GM21526 (cell line): ENCODE data around the gene CPD.
"Not testable (repeated sequence)": the region's sequence is repeated elsewhere in the genome, so short reads cannot be mapped to it uniquely, and the experiment has no call there.

ENCODE experiments used
- ATAC-seq: cut with Tn5 transposase; IDR thresholded peaks from one replicate; pipeline ENCODE4 v1.9.1; 2021; ENCODE audit warnings: moderate library complexity; ENCODE audit not compliant: unreplicated experiment, low FRiP score

CPD gene

DNA sequence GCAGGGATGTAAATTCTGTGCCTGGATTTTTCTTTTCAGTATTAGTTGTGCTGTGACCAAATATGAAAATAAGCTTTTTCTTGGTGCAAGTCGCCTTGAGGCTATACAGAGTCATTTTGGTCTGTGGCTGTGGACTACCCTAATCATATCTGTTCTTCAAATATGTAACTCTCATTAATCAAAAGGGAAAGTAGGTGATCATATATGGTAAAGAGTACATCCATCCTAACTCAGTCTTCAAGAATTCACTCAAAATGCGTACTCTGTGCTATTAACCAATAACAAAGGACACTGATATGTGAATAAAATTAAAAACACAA, 2.6 kb downstream of the CPD start:
- ATAC-seq: no peak

DNA sequence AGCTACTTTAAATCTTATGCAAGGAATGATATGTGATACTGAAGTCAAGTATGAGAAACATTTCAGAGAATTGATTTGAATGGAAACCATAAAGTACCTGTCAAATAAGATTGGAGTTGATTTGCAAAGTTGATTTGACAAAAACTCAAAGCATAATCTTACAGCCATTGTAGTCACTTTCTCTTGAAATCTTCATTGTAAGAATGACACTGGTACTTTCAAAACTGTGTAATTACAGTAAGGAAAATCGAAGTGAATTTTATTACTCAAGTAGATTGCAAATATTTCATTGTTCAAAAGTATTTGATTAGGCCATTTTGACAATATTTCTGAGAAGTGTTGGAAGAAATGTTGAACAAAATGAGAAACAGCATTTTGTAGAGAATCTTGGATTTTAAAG, 3.6 kb downstream of the CPD start:
- ATAC-seq: no peak

DNA sequence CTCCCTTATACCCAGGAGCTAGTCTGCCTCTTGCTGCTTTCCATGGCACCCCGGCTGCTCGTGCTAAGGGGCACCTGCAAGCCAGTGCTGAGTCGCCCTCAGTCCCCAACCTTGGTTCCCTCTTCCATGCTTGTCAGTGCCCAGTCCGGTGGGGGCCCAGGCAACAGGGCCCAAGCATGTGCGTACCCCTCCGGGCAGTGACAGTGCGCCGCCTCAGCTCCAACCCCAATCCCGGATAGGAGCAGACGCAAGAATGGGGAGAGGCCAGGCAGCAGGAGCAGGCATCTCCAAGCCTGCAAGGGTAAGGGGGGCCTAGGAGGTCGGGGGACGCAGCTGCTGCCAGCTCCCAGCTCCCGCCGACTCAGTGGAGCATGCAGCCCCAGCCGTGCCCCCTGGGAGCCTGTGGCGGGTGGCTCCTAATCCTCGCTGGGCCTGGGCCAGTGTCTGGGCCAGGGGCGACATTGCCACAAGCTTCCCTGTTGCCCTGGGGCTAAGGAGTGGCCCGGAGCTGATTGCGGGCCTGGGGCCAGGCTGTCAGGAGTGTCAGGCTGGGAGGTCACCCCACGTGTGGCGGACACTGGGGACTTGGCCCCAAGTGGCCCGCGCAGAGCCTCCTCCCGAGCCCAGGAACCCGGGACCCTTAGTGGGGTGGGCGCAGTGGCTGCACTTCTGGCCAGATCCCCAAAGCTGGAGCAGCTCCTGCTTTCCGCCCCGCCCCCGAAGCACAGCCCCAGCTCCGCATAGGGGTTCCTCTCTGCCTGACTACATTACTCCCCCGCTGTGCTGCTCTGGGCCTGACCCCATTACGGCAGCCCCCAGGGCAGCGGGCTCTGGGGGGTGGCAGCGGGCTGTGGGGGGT, 9.8 kb downstream of the CPD start:
- no peak for ATAC-seq

DNA sequence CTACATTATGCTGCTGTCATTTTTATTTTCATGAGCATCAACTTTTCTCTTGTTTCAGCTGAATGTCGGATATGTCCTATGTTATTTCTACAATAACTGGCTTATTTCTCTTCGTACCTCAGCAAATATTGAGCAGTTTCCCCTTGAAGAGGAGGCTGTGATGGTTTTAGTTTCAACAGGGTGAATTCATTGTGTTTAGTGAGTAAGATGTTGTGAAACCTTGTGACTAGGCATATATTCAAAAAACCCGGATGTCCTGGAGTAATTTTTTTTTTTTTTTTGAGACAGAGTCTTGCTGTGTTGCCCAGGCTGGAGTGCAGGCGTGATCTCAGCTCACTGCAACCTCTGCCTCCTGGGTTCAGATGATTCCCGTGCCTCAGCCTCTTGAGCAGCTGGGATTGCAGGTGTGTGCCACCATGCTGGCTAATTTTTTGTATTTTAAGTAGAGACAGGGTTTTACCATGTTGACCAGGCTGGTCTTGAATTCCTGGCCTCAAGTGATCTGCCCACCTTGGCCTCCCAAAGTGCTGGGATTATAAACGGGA, 11.1 kb downstream of the CPD start:
- no peak for ATAC-seq

DNA sequence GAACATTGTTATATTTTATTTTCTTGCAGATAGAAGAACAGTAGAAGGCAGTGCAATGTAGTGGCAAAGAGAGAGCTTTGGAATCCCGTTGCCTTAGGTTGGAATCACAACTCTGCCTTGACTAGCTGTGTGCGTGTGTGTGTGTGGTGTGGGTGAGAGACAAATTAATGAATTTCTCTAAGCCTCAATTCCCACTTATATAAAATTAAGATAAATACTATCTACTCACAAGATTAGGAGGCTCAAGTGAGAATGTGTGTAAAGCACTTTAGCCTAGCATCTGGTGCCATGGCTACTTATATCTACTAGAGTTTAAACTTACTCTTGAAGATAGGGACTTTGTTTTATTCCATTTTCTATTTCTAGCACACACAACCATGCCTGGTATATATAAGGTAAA, 12.8 kb downstream of the CPD start:
- ATAC-seq: no peak

DNA sequence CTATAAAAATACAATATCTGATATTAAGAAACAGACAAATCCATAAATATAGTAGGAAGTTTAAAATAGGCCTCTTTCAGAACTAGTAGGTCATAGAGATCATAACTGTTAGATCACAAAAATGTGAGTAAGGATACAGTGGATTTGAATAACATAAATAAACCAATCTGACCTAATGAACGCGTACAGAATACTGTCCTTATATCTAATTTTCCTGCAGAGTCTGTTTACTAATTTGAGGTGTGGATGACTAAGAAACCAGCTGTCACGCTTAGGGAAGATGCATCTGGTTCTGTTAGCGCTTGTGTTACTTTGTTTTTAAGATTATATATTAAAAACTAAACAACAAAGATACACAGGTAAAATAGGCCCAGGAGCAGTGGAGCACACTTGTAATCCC, 14.8 kb downstream of the CPD start:
- no peak for ATAC-seq

DNA sequence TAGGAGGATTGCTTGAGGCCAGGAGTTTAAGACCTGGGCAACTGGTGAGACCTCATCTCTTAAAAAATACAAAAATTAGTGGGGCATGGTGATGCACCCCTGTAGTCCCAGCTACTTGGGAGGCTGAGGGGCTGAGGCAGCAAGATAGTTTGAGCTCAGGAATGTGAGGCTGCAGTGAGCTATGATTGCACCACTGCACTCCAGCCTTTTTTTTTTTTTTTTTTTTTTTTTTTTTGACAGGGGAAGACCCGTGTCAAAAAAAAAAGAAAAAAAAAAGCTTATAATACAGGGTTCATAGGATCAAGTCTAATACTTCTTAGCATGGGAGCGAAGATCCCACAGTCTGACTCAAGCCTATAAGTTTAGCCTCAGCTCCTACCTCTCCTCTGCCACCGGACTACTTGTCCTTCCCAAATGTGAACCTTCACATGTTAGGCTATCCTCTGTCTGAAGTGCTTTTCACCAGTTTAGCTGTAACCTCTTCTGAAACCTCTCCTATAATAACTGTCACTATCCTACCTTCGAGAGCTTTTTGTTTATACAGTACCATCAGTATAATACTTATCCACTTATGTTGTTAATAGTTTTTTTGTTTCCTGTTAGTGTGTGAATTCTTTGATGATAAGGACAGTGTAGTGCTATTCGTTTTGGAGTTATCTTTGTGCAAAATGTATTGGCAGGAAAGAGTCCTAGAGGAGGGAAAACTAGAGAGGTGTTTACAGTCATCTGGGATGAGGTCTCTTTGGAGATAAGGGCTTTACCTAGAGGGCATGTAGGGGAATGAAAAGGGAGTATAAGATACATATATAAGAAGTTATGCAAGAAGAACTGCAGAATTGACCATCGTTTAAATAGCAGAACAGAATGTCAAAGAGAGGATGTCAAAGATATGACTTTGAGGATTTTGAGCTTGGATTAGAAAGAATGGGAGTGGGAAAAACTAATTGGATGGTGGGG, 15.5 kb downstream of the CPD start:
- ATAC-seq: no peak

DNA sequence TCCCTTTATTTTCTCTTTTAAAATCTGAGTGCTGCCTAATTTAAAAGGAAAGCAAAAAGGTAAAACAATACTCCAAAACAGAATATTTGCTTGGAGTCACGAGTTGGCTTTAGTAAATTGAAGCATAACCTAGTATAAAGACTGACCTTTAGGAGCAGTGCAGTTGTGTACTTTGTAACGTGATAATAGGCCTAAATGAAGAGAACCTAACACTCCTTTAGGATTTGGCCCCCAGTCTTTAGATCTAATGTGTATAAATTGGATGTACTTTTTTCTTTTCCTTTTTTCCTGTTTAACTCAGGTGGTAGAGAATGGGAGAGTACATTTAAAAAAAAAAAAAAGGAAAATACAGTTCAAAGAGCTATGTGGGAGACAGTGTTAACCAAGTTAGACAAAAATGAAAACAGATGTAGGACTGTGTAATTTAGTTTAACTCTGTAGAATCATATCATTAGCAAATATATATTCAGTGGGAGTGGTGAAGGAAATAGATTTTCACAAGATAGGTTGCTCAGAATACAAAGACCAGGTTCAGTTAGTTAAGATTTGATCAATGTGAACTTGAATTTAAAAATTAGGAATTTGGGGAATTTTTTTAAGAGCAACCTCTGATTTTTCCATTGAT, 16.8 kb downstream of the CPD start:
- ATAC-seq: no peak

DNA sequence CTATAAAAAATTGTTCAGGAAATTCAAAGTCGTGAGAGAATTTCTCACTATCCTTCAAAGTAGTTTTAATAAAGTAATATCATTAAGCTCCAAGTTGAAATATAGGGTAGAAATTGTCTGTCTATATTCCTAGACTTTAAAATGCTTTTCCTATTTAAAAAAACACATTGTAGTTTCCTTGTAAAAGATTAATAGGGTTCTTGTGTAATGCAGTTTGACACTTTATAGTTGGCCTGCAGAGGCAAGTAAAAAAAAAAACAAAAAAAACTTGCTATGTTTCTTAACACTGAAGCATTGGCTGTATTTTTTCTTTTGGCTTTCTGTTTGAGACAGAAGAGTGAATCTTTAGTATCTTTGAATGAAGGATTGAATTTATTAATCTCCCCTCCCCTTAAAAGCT, 17.4 kb downstream of the CPD start:
- no peak for ATAC-seq

DNA sequence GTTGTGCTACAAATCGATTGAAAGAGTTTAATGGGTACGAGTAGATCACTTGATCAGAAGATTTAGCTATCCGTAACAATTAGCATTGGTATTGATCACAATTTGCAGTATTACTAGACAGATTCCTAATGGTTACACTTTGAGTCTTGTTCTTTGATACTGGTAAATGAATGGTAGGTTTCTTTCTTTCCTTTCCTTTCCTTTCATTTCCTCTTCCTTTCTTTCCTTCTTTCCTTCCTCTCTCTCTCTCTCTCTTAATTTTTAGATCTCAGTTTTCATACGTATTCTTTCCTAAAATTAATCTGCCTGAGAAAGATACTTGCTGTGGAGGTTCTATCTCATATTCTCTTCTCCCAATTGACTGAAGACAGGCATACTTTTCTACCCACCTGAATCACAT, 17.9 kb downstream of the CPD start:
- ATAC-seq: no peak

DNA sequence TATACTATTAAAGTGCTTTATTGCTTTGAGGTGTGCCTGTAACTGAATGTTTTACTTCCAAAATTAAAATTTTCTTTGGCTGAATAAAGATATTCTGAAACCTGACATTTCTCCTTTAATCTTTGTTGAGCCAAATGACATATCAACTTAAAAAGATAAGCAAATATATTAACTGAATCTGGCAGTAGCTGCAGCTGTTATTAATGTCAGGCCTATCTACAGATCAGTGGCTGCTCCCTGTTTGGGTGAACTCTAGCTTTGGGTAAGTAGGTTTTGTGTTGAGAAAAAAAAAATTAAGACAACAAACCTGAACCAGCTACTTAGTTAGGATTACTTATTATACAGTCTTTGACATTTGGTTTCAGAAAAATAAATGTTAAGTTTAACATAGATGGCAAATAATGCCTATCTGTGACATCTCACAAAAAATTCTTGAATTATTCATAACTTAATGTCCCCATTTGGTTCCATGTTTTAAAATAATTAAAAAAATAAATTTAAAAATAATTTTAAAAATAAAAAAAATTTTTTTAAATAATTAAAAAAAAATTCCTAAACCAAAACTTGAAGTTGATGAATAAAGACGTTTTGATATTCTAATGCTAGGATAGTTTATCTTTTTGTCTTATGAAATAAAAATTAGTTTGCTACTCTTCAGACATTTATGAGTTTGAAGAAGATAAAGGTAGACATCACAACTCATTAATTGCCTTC, 19.8 kb downstream of the CPD start:
- ATAC-seq: no peak

DNA sequence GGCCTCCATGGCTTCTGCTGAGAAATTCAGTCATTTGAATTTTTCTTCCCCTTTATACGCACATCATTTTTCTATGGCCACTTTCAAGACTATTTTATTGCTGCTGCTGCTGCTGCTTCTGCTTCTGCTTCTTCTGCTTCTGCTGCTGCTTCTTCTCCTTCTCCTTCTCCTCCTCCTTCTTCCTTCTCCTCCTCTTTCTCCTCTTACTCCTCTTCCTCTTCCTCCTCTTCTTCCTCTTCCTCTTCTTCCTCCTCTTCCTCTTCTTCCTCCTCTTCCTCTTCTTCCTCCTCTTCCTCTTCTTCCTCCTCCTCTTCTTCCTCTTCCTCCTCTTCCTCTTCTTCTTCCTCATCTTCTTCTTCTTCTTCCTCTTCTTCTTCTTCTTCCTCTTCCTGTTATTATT, 22.4 kb downstream of the CPD start:
- ATAC-seq: no peak

DNA sequence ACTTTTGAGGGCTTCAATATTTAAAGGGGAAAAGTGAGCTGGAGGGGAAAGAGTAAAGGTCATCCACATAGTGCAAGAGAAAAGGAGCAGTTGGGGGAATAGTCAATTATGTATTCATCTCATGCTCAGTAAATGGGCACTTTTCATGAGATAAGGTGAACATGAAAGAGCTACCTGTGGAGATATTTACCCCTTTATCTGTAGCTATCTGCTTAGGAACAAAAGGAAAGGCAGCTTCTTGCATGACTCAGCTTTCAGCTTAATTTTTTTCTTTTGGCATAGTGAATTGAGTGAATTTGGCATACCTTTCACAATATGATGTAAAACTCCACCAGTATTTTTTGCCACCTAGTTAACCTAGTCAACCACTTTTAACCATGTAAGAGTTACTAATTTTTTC, 26.4 kb downstream of the CPD start:
- no peak for ATAC-seq

DNA sequence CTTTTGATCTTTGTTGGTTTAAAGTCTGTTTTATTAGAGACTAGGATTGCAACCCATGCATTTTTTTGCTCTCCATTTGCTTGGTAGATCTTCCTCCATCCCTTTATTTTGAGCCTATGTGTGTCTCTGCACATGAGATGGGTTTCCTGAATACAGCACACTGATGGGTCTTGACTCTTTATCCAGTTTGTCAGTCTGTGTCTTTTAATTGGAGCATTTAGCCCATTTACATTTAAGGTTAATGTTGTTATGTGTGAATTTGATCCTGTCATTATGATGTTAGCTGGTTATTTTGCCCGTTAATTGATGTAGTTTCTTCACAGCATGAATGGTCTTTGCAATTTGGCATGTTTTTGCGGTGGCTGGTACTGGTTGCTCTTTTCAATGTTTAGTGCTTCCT, 31.9 kb downstream of the CPD start:
- ATAC-seq: not testable (repeated sequence)

DNA sequence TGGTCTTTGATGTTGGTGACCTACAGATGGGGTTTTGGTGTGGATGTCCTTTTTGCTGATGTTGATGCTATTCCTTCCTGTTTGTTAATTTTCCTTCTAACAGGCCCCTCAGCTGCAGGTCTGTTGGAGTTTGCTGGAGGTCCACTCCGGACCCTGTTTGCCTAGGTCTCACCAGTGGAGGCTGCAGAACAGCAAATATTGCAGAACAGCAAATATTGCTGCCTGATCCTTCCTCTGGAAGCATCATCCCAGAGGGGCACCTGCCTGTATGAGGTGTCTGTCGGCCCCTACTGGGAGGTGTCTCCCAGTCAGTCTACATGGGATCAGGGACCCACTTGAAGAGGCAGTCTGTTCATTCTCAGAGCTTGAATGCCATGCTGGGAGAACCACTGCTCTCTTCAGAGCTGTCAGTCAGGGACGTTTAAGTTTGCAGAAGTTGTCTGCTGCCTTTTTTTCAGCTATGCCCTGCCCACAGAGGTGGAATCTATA, 33.3 kb downstream of the CPD start:
- ATAC-seq: not testable (repeated sequence)

DNA sequence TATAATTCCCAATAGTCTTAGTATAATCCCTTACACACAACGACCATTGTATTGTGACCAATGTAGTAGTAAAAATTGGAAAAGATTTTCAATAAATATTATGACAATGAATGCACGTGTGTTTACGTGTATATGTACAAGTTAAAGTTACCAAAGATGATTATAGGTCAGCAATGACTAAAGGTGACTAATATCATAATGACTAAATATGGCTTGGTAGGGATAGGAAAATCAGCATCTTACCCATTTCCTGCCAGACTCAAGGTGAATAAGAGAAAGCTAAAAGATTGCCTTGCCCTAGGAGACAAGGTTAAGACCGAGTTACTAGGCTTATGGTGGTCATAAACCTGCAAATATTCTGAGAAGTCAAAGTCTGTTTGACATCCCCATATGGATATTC, 34.4 kb downstream of the CPD start:
- ATAC-seq: no peak

DNA sequence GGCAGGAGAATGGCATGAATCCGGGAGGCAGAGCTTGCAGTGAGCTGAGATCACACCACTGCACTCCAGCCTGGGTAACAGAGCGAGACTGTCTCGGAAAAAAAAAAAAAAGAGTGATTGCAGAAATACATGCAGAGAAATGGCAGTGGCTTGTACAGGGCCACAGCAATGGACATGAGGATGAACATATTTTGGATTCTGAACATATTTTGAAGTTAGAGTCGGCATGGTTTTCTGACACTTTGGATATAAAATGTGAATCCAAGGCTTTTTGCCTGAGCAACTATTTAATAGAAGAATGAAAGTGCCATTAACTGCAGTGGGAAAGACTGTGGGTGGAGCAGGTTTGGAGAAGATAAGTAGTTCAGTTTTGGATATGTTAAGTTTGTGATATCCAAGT, 35.8 kb downstream of the CPD start:
- no peak for ATAC-seq

DNA sequence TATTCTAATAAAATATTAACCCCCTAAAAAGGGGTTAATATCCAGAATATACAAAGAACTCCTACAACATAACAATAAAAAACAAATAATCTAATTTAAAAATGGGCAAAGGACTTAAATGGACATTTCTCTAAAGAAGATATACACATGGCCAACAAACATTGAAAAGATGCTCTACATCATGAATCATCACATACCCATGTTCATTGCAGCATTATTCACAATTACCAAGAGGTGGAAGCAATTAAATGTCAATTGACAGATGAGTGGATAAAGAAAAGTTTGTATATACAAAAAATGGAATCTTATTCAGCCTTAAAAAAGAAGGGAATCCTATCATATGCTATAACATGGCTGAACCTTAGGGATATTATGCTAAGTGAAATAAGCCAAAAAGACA, 36.8 kb downstream of the CPD start:
- no peak for ATAC-seq

DNA sequence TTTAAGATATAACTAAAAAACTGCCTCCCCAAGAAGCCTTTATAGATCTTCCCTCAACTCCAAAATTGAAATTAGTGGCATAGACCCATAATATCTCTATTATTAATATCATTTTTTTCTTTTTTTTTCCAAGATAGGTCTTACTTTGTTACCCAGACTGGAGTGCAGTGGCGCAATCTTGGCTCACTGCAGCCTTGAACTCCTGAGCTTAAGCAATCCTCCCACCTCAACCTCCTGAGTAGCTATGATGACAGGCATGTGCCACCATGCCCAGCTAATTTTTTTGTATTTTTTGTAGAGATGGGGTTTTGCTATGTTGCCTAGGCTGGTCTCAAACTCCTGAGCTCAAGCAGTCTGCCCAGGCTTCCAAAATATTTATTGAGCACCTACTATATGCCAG, 39.3 kb downstream of the CPD start:
- not testable (repeated sequence) for ATAC-seq

DNA sequence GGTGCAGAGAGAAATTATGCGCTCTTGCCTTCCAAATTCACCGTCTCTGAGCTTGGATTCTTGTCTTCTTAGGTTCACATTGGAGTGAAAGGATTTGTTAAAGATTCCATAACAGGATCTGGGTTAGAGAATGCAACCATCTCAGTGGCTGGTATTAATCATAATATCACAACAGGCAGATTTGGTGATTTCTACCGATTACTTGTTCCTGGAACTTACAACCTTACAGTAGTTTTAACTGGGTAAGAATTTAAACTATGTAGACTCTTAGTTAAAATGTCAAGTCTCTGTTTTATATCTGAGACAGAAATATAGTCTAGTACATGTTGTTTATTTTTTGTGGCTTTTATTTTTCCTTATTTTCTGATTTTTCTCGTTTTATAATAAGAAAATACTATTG, 42.9 kb downstream of the CPD start:
- no peak for ATAC-seq
